Caco-2 (cell line): ENCODE data around the gene PAX5. TPM values are rescaled to one million over a fixed set of nuclear protein-coding genes. Genes with fewer than 3 reads are reported as not detected.

Experiments used
- BruUV-seq: library from RNA; stranded (reverse); fragments of 400-500 nt; replicated peaks from 2 replicates; lab custom pipeline; 2021; lab: Mats Ljungman, UMichigan
- CTCF ChIA-PET: fragments of 300-600 bp; sonication (Branson Sonifier 250); formaldehyde crosslinking; loops from one replicate; lab custom pipeline; 2022; ENCODE audit warnings: antibody characterized with exemption; lab: Charles Lee
- POLR2A ChIA-PET: fragments of 300-600 bp; sonication (Branson Sonifier 250); formaldehyde crosslinking; loops from one replicate; lab custom pipeline; 2022; ENCODE audit warnings: antibody characterized with exemption; lab: Charles Lee
- DNase-seq, 2 experiments: peaks; one replicate each; pipeline versions ENCODE4 v3.0.0 to v3.0.0-alpha.2; 2020 to 2022
- H3K27me3 ChIP-seq: replicated peaks from 2 replicates; pipeline ENCODE4 v1.6.0; 2011; ENCODE audit warnings: low read length; ENCODE audit not compliant: control insufficient read depth, insufficient read depth
- H3K36me3 ChIP-seq: 2 replicates; pipeline ENCODE4 v1.5.1; 2011; ENCODE audit warnings: low read length; ENCODE audit not compliant: control insufficient read depth, insufficient read depth
- H3K4me1 ChIP-seq: fragments of 250-450 bp; sonication (Bioruptor Pico); 2 replicates; pipeline ENCODE4 v1.5.1; 2020; ENCODE audit warnings: mild to moderate bottlenecking
- H3K4me3 ChIP-seq: 2 replicates; pipeline ENCODE4 v1.5.1; 2011; ENCODE audit warnings: low read depth, mild to moderate bottlenecking, control low read depth, low read length
- H3K9me3 ChIP-seq: fragments of 250-450 bp; sonication (Bioruptor Pico); 2 replicates; pipeline ENCODE4 v1.5.1; 2020; ENCODE audit warnings: mild to moderate bottlenecking, moderate library complexity
- H3K27ac Mint-ChIP-seq: one replicate; pipeline ENCODE4 v1.8.0; 2022; ENCODE audit warnings: mixed read lengths; ENCODE audit not compliant: unreplicated experiment
- H3K27me3 Mint-ChIP-seq: one replicate; pipeline ENCODE4 v1.8.0; 2022; ENCODE audit warnings: mixed read lengths; ENCODE audit not compliant: insufficient read depth, unreplicated experiment
- H3K36me3 Mint-ChIP-seq: one replicate; pipeline ENCODE4 v1.8.0; 2022; ENCODE audit warnings: mild to moderate bottlenecking, mixed read lengths; ENCODE audit not compliant: insufficient read depth, unreplicated experiment
- H3K4me1 Mint-ChIP-seq: one replicate; pipeline ENCODE4 v1.8.0; 2022; ENCODE audit warnings: low read depth, mixed read lengths; ENCODE audit not compliant: unreplicated experiment
- H3K4me3 Mint-ChIP-seq: one replicate; pipeline ENCODE4 v1.8.0; 2022; ENCODE audit warnings: mild to moderate bottlenecking, moderate library complexity, mixed read lengths; ENCODE audit not compliant: unreplicated experiment
- H3K9me3 Mint-ChIP-seq: one replicate; pipeline ENCODE4 v1.8.0; 2022; ENCODE audit warnings: mixed read lengths; ENCODE audit not compliant: unreplicated experiment
- CTCF ChIP-seq, 2 experiments: fragments of 200-600 bp in 1 of 2; IDR thresholded peaks; 1 replicate in 1 of 2; 2 replicates in 1 of 2; pipeline versions ENCODE4 v1.5.1 to v1.8.0; 2011 to 2022; ENCODE audit warnings: antibody characterized with exemption in 1 of 2, control low read depth in 1 of 2, inconsistent platforms in 1 of 2, low read depth in 1 of 2, low read length in 1 of 2, mild to moderate bottlenecking in 1 of 2, moderate library complexity in 1 of 2; ENCODE audit not compliant: insufficient read depth in 1 of 2, severe bottlenecking in 1 of 2, unreplicated experiment in 1 of 2
- intact Hi-C: fragments of 100-400 bp; cut with micrococcal nuclease; formaldehyde crosslinking; loops from one replicate; pipeline ENCODE4 v1.10.0; 2022; ENCODE audit not compliant: unreplicated experiment
- total RNA-seq: library from RNA; stranded (reverse); gene quantifications from 2 replicates; pipeline ENCODE4 v1.2.3, GENCODE V29; 2022

Gene PAX5
- total RNA-seq, 1 experiment from 2014 or later = not detected

GRCh38 chr9:37004424-37004935 lies 29.6 kb downstream of the PAX5 start:
- DNase-seq = no peak
- no peaks in the 10 kb centered on the region for H3K9me3 ChIP-seq
- Mint-ChIP-seq H3K4me1 (no peaks in the 10 kb centered on the region), H3K4me3 (no peak overlapping the region), H3K27me3 (peaks cover 11% of the 10 kb centered on the region), H3K36me3 (no peaks in the 10 kb centered on the region), H3K9me3 (no peaks in the 10 kb centered on the region), H3K27ac (no peak overlapping the region)
- no peak for TF ChIP-seq CTCF (IDR thresholded peaks at IDR 0.05; ENCODE audit: insufficient read depth in 1 of 2, low read depth in 1 of 2, low read length in 1 of 2, severe bottlenecking in 1 of 2, unreplicated experiment in 1 of 2)
- ChIA-PET CTCF (interaction anchor here (0.6 to 1.1 kb wide), 2 partner anchors 9 to 15 kb away, joined by 3 to 5 read pairs; no protein-coding TSS in a partner anchor), POLR2A (no interaction called here)
- no TSS peak for BruUV-seq
- peaks cover 1% of the 10 kb centered on the region; the same call in 1 of the 2 replicates for H3K27me3 ChIP-seq
- H3K4me3 ChIP-seq = no peak overlapping the region
- no peaks in the 10 kb centered on the region for H3K36me3 ChIP-seq
- H3K4me1 ChIP-seq = no peaks in the 10 kb centered on the region
- intact Hi-C loops = no loop called here

GRCh38 chr9:37002413-37003217 lies 31.5 kb downstream of the PAX5 start:
- Mint-ChIP-seq H3K27ac (no peak overlapping the region), H3K4me3 (no peak overlapping the region), H3K36me3 (no peaks in the 10 kb centered on the region), H3K27me3 (peaks cover 8% of the 10 kb centered on the region), H3K4me1 (no peaks in the 10 kb centered on the region), H3K9me3 (no peaks in the 10 kb centered on the region)
- H3K27me3 ChIP-seq = peaks cover 1% of the 10 kb centered on the region; the same call in 1 of the 2 replicates
- intact Hi-C loops = no loop called here
- H3K4me3 ChIP-seq = no peak overlapping the region
- no peak for TF ChIP-seq CTCF (IDR thresholded peaks at IDR 0.05; ENCODE audit: insufficient read depth in 1 of 2, low read depth in 1 of 2, low read length in 1 of 2, severe bottlenecking in 1 of 2, unreplicated experiment in 1 of 2)
- BruUV-seq = no TSS peak
- ChIA-PET CTCF (no interaction called here), POLR2A (no interaction called here)
- no peaks in the 10 kb centered on the region for H3K9me3 ChIP-seq
- DNase-seq = no peak
- H3K4me1 ChIP-seq = no peaks in the 10 kb centered on the region
- no peaks in the 10 kb centered on the region for H3K36me3 ChIP-seq

- Mint-ChIP-seq H3K9me3 (no peaks in the 10 kb centered on the region), H3K36me3 (no peaks in the 10 kb centered on the region), H3K4me3 (no peak overlapping the region), H3K4me1 (no peaks in the 10 kb centered on the region), H3K27me3 (peaks cover 8% of the 10 kb centered on the region), H3K27ac (no peak overlapping the region)
- no peak for DNase-seq
- H3K9me3 ChIP-seq = no peaks in the 10 kb centered on the region
- BruUV-seq = no TSS peak
- CTCF ChIA-PET = no interaction called here
- peaks cover 1% of the 10 kb centered on the region for H3K27me3 ChIP-seq
- no peak overlapping the region for H3K4me3 ChIP-seq
- intact Hi-C loops = no loop called here
- POLR2A ChIA-PET = no interaction called here
- H3K36me3 ChIP-seq = no peaks in the 10 kb centered on the region
- no peaks in the 10 kb centered on the region for H3K4me1 ChIP-seq
- no peak for TF ChIP-seq CTCF (IDR thresholded peaks at IDR 0.05; ENCODE audit: insufficient read depth in 1 of 2, low read depth in 1 of 2, low read length in 1 of 2, severe bottlenecking in 1 of 2, unreplicated experiment in 1 of 2)
Observed at GRCh38 chr9:37002036-37002412, 32.0 kb downstream of the PAX5 start.
